Measurements from ENCODE around the gene PDSS1. TPM values are rescaled to one million over a fixed set of nuclear protein-coding genes. Genes with fewer than 3 reads are reported as not detected.
"Not testable (repeated sequence)": the region's sequence is repeated elsewhere in the genome, so short reads cannot be mapped to it uniquely, and the experiment has no call there.

Gene PDSS1, protein sequence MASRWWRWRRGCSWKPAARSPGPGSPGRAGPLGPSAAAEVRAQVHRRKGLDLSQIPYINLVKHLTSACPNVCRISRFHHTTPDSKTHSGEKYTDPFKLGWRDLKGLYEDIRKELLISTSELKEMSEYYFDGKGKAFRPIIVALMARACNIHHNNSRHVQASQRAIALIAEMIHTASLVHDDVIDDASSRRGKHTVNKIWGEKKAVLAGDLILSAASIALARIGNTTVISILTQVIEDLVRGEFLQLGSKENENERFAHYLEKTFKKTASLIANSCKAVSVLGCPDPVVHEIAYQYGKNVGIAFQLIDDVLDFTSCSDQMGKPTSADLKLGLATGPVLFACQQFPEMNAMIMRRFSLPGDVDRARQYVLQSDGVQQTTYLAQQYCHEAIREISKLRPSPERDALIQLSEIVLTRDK
- total RNA-seq (1 to 10 TPM; 3.8 to 4.5 TPM), total RNA-seq (2.5 to 53.1 (median 5.0) reads per million in 172 experiments)
- 4.9 TPM for polyA plus RNA-seq (2013, experiment 1 of 2)
- polyA plus RNA-seq (2013, experiment 2 of 2): 5.3 TPM

DNA sequence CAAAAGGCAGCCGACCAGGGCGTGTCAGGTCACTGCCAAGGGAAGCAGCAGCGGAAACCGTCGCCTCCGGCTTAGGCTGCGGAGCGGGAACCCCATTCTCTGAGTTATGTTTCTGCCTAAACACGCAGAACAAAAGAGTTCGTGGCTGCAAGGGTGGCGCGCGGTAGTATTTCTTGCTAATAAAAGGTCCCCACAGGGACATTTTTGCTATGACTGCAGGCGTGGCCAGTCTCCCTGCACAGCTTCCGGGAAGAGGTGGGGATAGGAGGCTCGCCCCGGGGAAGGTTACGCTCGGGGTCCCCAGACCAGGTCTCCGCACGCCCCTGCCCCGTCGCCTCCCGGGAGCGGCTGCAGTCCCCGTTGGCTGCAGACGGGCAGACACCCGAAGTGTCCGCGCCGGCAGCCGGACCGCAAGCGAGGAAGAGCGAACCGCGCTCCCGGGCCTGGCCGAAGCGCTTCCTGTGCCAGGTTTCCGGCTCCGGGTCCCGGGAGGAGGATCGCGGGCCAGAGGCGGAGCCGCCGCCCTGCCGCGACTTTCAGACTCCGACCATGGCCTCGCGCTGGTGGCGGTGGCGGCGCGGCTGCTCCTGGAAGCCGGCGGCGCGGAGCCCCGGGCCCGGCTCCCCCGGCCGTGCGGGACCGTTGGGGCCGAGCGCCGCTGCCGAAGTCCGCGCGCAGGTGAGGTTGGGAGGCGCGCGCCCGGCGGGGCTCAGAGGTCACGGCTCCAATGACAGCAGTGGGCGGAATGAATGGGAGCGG lies at the start of gene PDSS1:
PDSS1 (plus strand) TSS at position 539 of the 759 bp plus-strand sequence; CDS start at position 550, 11 bp downstream.
- H3K4me1 Mint-ChIP-seq (ENCODE audit: low read depth): peaks cover 38% of the 10 kb centered on the region
- peak within 1 kb of the TSS; percentile 96 for H3K4me3 Mint-ChIP-seq
- ChIA-PET CTCF (interaction anchor here (1.3 to 1.9 kb wide), 2 partner anchors 12 to 14 kb away, joined by 3 to 5 read pairs; no protein-coding TSS in a partner anchor), POLR2A (interaction anchor here (0.6 to 2.7 kb wide), 7 partner anchors 11 to 808 kb away, joined by 3 to 17 read pairs (median 4); partner anchors contain the start of genes ABI1 and YME1L1)
- peaks cover 28% of the 10 kb centered on the region for H3K36me3 Mint-ChIP-seq (ENCODE audit: low read depth)
- ATAC-seq (ENCODE audit: poor library complexity) (peak; percentile 65), DNase-seq (peak; percentile 29 to 77 (median 52))
- TF ChIP-seq, protein P1, sequence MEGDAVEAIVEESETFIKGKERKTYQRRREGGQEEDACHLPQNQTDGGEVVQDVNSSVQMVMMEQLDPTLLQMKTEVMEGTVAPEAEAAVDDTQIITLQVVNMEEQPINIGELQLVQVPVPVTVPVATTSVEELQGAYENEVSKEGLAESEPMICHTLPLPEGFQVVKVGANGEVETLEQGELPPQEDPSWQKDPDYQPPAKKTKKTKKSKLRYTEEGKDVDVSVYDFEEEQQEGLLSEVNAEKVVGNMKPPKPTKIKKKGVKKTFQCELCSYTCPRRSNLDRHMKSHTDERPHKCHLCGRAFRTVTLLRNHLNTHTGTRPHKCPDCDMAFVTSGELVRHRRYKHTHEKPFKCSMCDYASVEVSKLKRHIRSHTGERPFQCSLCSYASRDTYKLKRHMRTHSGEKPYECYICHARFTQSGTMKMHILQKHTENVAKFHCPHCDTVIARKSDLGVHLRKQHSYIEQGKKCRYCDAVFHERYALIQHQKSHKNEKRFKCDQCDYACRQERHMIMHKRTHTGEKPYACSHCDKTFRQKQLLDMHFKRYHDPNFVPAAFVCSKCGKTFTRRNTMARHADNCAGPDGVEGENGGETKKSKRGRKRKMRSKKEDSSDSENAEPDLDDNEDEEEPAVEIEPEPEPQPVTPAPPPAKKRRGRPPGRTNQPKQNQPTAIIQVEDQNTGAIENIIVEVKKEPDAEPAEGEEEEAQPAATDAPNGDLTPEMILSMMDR (IDR thresholded peaks at IDR 0.05): no peak
- intact Hi-C loops (cut with DNase I, micrococcal nuclease): loop anchor here (1.0 to 10.0 kb wide), 4 partner anchors 14 to 807 kb away; partner anchors contain the start of genes MASTL (in 1 of the 2) and RAB18 (in 1 of the 2)
- H3K4me3 ChIP-seq (ENCODE audit: low read length): peak within 1 kb of the TSS; percentile 69
- H3K4me1 ChIP-seq (ENCODE audit: insufficient read depth, low read length): peaks cover 18% of the 10 kb centered on the region
- H3K9me3 Mint-ChIP-seq: no peaks in the 10 kb centered on the region
- no peaks in the 10 kb centered on the region for H3K9me3 ChIP-seq (ENCODE audit: control insufficient read depth in 1 of 2, insufficient read depth in 1 of 2, low read length in 2 of 2)
- peak within 1 kb of the TSS; percentile 92 for H3K27ac Mint-ChIP-seq
- peak within 1 kb of the TSS; percentile 53 to 75 for H3K27ac ChIP-seq (ENCODE audit: low read depth in 1 of 2, low read length in 2 of 2)
- H3K27me3 ChIP-seq (ENCODE audit: control insufficient read depth in 1 of 2, insufficient read depth in 2 of 2, low read length in 2 of 2): no peaks in the 10 kb centered on the region
- no peaks in the 10 kb centered on the region for H3K36me3 ChIP-seq (ENCODE audit: insufficient read depth, low read length)
- no peaks in the 10 kb centered on the region for H3K27me3 Mint-ChIP-seq

DNA sequence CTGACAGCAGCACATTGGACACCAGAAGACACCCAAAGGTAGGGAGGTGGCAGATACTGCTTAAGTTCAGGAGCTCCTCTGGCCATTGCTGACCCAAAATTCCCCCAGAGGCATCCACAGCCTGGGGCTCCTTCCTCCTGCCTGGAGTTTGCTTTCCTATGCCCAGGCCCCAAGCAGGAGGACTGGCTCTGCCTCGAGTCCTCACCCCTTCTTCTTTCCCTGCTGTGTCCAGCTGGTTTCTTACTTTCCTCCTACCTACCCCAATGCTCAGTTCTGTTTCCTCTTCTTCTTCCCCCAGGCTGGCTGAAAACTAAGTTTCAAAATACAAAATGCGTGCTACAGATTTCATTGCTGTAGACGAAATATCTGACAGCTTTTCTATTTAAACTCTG lies 49.3 kb upstream of the PDSS1 start:
- H3K9me3 ChIP-seq (ENCODE audit: control insufficient read depth in 1 of 2, insufficient read depth in 1 of 2, low read length in 2 of 2); H3K4me1 ChIP-seq (ENCODE audit: insufficient read depth, low read length); H3K36me3 Mint-ChIP-seq (ENCODE audit: low read depth); H3K9me3 Mint-ChIP-seq; H3K27ac ChIP-seq (ENCODE audit: low read depth in 1 of 2, low read length in 2 of 2); H3K27ac Mint-ChIP-seq; H3K4me3 ChIP-seq (ENCODE audit: low read length); POLR2A ChIA-PET; ATAC-seq (ENCODE audit: poor library complexity); intact Hi-C loops (cut with DNase I, micrococcal nuclease); H3K36me3 ChIP-seq (ENCODE audit: insufficient read depth, low read length); CTCF ChIA-PET; DNase-seq; H3K27me3 ChIP-seq (ENCODE audit: control insufficient read depth in 1 of 2, insufficient read depth in 2 of 2, low read length in 2 of 2); H3K27me3 Mint-ChIP-seq; H3K4me3 Mint-ChIP-seq: not testable (repeated sequence)
- peaks cover 14% of the 10 kb centered on the region for H3K4me1 Mint-ChIP-seq (ENCODE audit: low read depth)

DNA sequence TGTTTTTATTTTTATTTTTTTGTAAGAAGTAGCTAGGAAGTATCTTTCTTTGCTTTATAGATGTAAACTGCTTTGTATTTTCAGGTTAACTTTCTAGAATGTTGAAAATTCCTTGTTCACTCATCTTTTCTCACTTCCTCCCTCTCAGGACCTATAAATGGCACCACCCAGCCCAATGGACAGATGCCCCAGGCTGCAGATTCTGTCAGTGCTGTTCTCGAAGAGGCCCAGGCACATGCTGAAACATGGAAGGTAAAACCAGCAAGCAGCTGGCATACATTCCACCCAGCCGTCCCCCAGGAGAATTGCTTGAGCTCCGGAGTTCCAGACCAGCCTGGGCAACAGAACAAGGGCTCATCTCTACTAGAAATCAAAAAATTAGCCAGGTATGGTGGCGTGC lies 47.1 kb upstream of the PDSS1 start:
- ChIA-PET POLR2A (no interaction called here), CTCF (interaction anchor here (0.8 kb wide), 1 partner anchor 17 kb away, joined by 3 read pairs; no protein-coding TSS in a partner anchor)
- Mint-ChIP-seq H3K27me3 (no peaks in the 10 kb centered on the region), H3K4me1 (ENCODE audit: low read depth) (peaks cover 14% of the 10 kb centered on the region), H3K27ac (no peak overlapping the region), H3K36me3 (ENCODE audit: low read depth) (no peaks in the 10 kb centered on the region), H3K9me3 (no peaks in the 10 kb centered on the region), H3K4me3 (no peak overlapping the region)
- no peak for DNase-seq
- H3K4me1 ChIP-seq (ENCODE audit: insufficient read depth, low read length): no peaks in the 10 kb centered on the region
- TF ChIP-seq, protein P1 (IDR thresholded peaks at IDR 0.05): no peak
- no peaks in the 10 kb centered on the region for H3K9me3 ChIP-seq (ENCODE audit: control insufficient read depth in 1 of 2, insufficient read depth in 1 of 2, low read length in 2 of 2)
- intact Hi-C loops (cut with DNase I, micrococcal nuclease): no loop called here
- H3K4me3 ChIP-seq (ENCODE audit: low read length): no peak overlapping the region
- H3K36me3 ChIP-seq (ENCODE audit: insufficient read depth, low read length): no peaks in the 10 kb centered on the region
- H3K27me3 ChIP-seq (ENCODE audit: control insufficient read depth in 1 of 2, insufficient read depth in 2 of 2, low read length in 2 of 2): no peaks in the 10 kb centered on the region
- H3K27ac ChIP-seq (ENCODE audit: low read depth in 1 of 2, low read length in 2 of 2): no peak overlapping the region
- ATAC-seq (ENCODE audit: poor library complexity): no peak

DNA sequence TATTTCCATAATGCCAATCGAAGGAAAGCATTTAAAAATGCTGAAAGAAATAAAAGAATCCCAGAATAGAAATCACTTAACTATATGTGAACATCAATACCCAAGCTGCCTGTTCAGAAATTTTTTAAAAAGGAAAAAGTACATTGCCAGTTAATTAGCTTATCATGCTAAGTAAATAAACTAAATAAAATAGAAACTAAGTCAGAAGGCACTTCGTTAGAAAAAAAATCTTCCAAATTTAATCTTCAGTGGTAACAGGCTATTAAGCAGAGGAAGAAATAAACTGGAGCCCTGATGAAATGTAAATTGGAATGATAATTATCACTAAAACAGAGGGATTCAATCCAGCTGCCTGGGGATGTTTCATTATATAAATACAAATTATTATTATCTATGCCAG lies 46.0 kb upstream of the PDSS1 start:
- CTCF ChIA-PET: interaction anchor here (1.2 kb wide), 1 partner anchor 28 kb away, joined by 5 read pairs; no protein-coding TSS in a partner anchor
- intact Hi-C loops (cut with DNase I, micrococcal nuclease); H3K4me3 ChIP-seq (ENCODE audit: low read length); H3K27me3 ChIP-seq (ENCODE audit: control insufficient read depth in 1 of 2, insufficient read depth in 2 of 2, low read length in 2 of 2); H3K36me3 Mint-ChIP-seq (ENCODE audit: low read depth); H3K4me1 ChIP-seq (ENCODE audit: insufficient read depth, low read length); ATAC-seq (ENCODE audit: poor library complexity); H3K27ac Mint-ChIP-seq; DNase-seq; H3K27ac ChIP-seq (ENCODE audit: low read depth in 1 of 2, low read length in 2 of 2); POLR2A ChIA-PET; H3K36me3 ChIP-seq (ENCODE audit: insufficient read depth, low read length); H3K27me3 Mint-ChIP-seq; H3K4me3 Mint-ChIP-seq; H3K9me3 Mint-ChIP-seq; H3K9me3 ChIP-seq (ENCODE audit: control insufficient read depth in 1 of 2, insufficient read depth in 1 of 2, low read length in 2 of 2): not testable (repeated sequence)
- H3K4me1 Mint-ChIP-seq (ENCODE audit: low read depth): peaks cover 12% of the 10 kb centered on the region
